AG08395 (cell line): ENCODE data around the gene MYO16.

Source experiments
- DNase-seq: peaks from one replicate; pipeline ENCODE4 v3.0.0; 2012; ENCODE audit warnings: mixed read lengths, low spot score

The MYO16 gene

GRCh38 chr13:108797354-108797753 is 167.9 kb downstream of the MYO16 start:
- no peak for DNase-seq

GRCh38 chr13:108807841-108808240 is 178.4 kb downstream of the MYO16 start:
- no peak for DNase-seq

GRCh38 chr13:108812165-108812564 is 182.8 kb downstream of the MYO16 start:
- no peak for DNase-seq

- no peak for DNase-seq
These were observed 183.2 kb downstream of the MYO16 start for GRCh38 chr13:108812661-108813060.

GRCh38 chr13:108813587-108814170 is 184.3 kb downstream of the MYO16 start:
- DNase-seq, result no peak

GRCh38 chr13:108816375-108816774 is 187.0 kb downstream of the MYO16 start:
- DNase-seq, result no peak

GRCh38 chr13:108827646-108828045 is 198.2 kb downstream of the MYO16 start:
- DNase-seq, result no peak

- no peak for DNase-seq
These were observed 198.8 kb downstream of the MYO16 start for GRCh38 chr13:108828086-108828815.

GRCh38 chr13:108830916-108831315 is 201.5 kb downstream of the MYO16 start:
- DNase-seq, result no peak

- no peak for DNase-seq
These were observed 204.1 kb downstream of the MYO16 start for GRCh38 chr13:108833531-108833930.

GRCh38 chr13:108834193-108834592 is 204.8 kb downstream of the MYO16 start:
- no peak for DNase-seq

GRCh38 chr13:108835083-108835482 is 205.7 kb downstream of the MYO16 start:
- DNase-seq, result no peak

- DNase-seq, result no peak
These were observed 221.3 kb downstream of the MYO16 start for GRCh38 chr13:108850691-108851090.

- no peak for DNase-seq
These were observed 222.2 kb downstream of the MYO16 start for GRCh38 chr13:108851660-108852059.

- DNase-seq, result no peak
These were observed 223.6 kb downstream of the MYO16 start for GRCh38 chr13:108853031-108853430.

- no peak for DNase-seq
These were observed 226.5 kb downstream of the MYO16 start for GRCh38 chr13:108855737-108856387.

- DNase-seq, result no peak
These were observed 229.3 kb downstream of the MYO16 start for GRCh38 chr13:108858676-108859075.

GRCh38 chr13:108859197-108860012 is 230.0 kb downstream of the MYO16 start:
- peak; percentile 9 for DNase-seq

GRCh38 chr13:108860418-108860817 is 231.0 kb downstream of the MYO16 start:
- DNase-seq, result no peak

- peak; percentile 3 for DNase-seq
These were observed 247.9 kb downstream of the MYO16 start for GRCh38 chr13:108877300-108877699.

- no peak for DNase-seq
These were observed 249.3 kb downstream of the MYO16 start for GRCh38 chr13:108878732-108879131.

- no peak for DNase-seq
These were observed 260.0 kb downstream of the MYO16 start for GRCh38 chr13:108889324-108889984.
